ENCODE results near the gene MAP7D2. TPM values are rescaled to one million over a fixed set of nuclear protein-coding genes. Genes with fewer than 3 reads are reported as not detected.

MAP7D2 gene
- total and polyA plus RNA-seq, 4 donors: 0.16 to 1.5 (median 0.42) TPM

- H3K36me3 ChIP-seq (ENCODE audit: control insufficient read depth in 4 of 4, insufficient read depth in 3 of 4, low read depth in 1 of 4, low read length in 3 of 4): peaks cover 0 to 6% (median under 1%) of the 10 kb centered on the region in 4 donors
- H3K9ac ChIP-seq (ENCODE audit: low read depth in 1 of 2, low read length in 2 of 2): no peak overlapping the region
- H3K27me3 ChIP-seq (ENCODE audit: control insufficient read depth in 4 of 4, insufficient read depth in 4 of 4, low read length in 3 of 4): no peaks in the 10 kb centered on the region
- no peak overlapping the region for H3K27ac ChIP-seq (ENCODE audit: low read depth in 1 of 2, low read length in 2 of 2)
- no peaks in the 10 kb centered on the region for H3K4me1 ChIP-seq (ENCODE audit: control insufficient read depth in 4 of 4, insufficient read depth in 4 of 4, low read length in 3 of 4)
- TF ChIP-seq HNF4A (conservative IDR thresholded peaks at IDR 0.05) (no peak), EGR1 (IDR thresholded peaks at IDR 0.05; ENCODE audit: low read depth in 2 of 2) (no peak), NR2F2 (IDR thresholded peaks at IDR 0.05) (no peak), CTCF (IDR thresholded peaks at IDR 0.05; ENCODE audit: low read depth, low read length, missing input control) (no peak), ATF3 (IDR thresholded peaks at IDR 0.05) (no peak), SP1 (IDR thresholded peaks at IDR 0.05) (no peak), GABPA (IDR thresholded peaks at IDR 0.05 in 1 of 2, conservative IDR thresholded peaks at IDR 0.05 in 1 of 2) (no peak), REST (IDR thresholded peaks at IDR 0.05) (no peak), YY1 (IDR thresholded peaks at IDR 0.05) (no peak), RXRA (IDR thresholded peaks at IDR 0.05) (no peak), TAF1 (conservative IDR thresholded peaks at IDR 0.05) (no peak), ZBTB33 (IDR thresholded peaks at IDR 0.05) (no peak), RAD21 (IDR thresholded peaks at IDR 0.05) (no peak), FOXA1 (IDR thresholded peaks at IDR 0.05) (no peak), MAX (IDR thresholded peaks at IDR 0.05) (no peak), FOXA2 (IDR thresholded peaks at IDR 0.05) (no peak), HNF4G (IDR thresholded peaks at IDR 0.05) (no peak)
- no peak overlapping the region for H3K4me3 ChIP-seq (ENCODE audit: low read depth in 1 of 3, low read length in 3 of 3)
- WGBS: 100% methylated on average over 1 of the region's 1 CpG
- no peaks in the 10 kb centered on the region for H3K9me3 ChIP-seq (ENCODE audit: control insufficient read depth in 4 of 4, low read length in 3 of 4)
- no peak for DNase-seq (ENCODE audit: low spot score)
Measured at GRCh38 chrX:19960913-19961312, 155.8 kb downstream of the MAP7D2 start.
